H1 (cell line): Measurements from ENCODE around the gene NEUROD1. TPM values are rescaled to one million over a fixed set of nuclear protein-coding genes. Genes with fewer than 3 reads are reported as not detected.

Source experiments
- CTCF ChIA-PET: fragments of 300-600 bp; sonication (Branson Sonifier 250); formaldehyde crosslinking; loops from one replicate; lab custom pipeline; 2021; ENCODE audit not compliant: partially characterized antibody; lab: Charles Lee
- POLR2A ChIA-PET: fragments of 300-600 bp; sonication (Branson Sonifier 250); formaldehyde crosslinking; loops from one replicate; lab custom pipeline; 2021; ENCODE audit warnings: inconsistent platforms; ENCODE audit not compliant: partially characterized antibody; lab: Charles Lee
- DNase-seq, 2 experiments: peaks; one replicate each; pipeline versions ENCODE4 v3.0.0 to v3.0.0-alpha.2; 2010 to 2022; ENCODE audit warnings: low spot score in 2 of 2, low read depth in 1 of 2, mixed read lengths in 1 of 2
- FAIRE-seq: peaks from 2 replicates; lab custom pipeline; 2011; peaks lifted over from hg19 to GRCh38; lab: Jason Lieb, UNC
- H2AFZ ChIP-seq: 2 replicates; pipeline ENCODE4 v1.8.1; 2012; ENCODE audit warnings: low read length, inconsistent platforms
- H2AK5ac ChIP-seq: 2 replicates; pipeline ENCODE4 v1.6.1; 2013; ENCODE audit warnings: low read depth, low read length
- H2BK120ac ChIP-seq: replicated peaks from 2 replicates; pipeline ENCODE3; 2013; ENCODE audit warnings: low read depth, low read length, inconsistent platforms
- H2BK12ac ChIP-seq: 2 replicates; pipeline ENCODE4 v1.6.1; 2013; ENCODE audit warnings: low read depth, low read length
- H2BK15ac ChIP-seq: 2 replicates; pipeline ENCODE4 v1.6.1; 2013; ENCODE audit warnings: low read length
- H2BK20ac ChIP-seq: 2 replicates; pipeline ENCODE4 v1.6.1; 2013; ENCODE audit warnings: low read length
- H2BK5ac ChIP-seq: 2 replicates; pipeline ENCODE4 v1.6.1; 2013; ENCODE audit warnings: low read depth, low read length
- H3K14ac ChIP-seq: 2 replicates; pipeline ENCODE4 v1.6.1; 2013; ENCODE audit warnings: inconsistent platforms; ENCODE audit not compliant: insufficient read length
- H3K18ac ChIP-seq: 2 replicates; pipeline ENCODE4 v1.6.1; 2013; ENCODE audit warnings: low read length; ENCODE audit errors: extremely low read depth
- H3K23ac ChIP-seq: 2 replicates; pipeline ENCODE4 v1.6.1; 2013; ENCODE audit warnings: inconsistent platforms; ENCODE audit not compliant: insufficient read length
- H3K23me2 ChIP-seq: 2 replicates; pipeline ENCODE4 v1.6.1; 2013; ENCODE audit warnings: low read depth, low read length
- H3K27ac ChIP-seq: 2 replicates; pipeline ENCODE4 v1.6.1; 2011; ENCODE audit warnings: low read depth, low read length, inconsistent platforms
- H3K27me3 ChIP-seq, 4 experiments: replicated peaks in 1 of 4; 1 replicate in 1 of 4; 2 replicates in 3 of 4; pipeline versions ENCODE4 v1.6.1 to v1.8.1; 2011 to 2013; ENCODE audit warnings: low read length in 3 of 4, mild to moderate bottlenecking in 3 of 4, inconsistent platforms in 2 of 4, mixed read lengths in 2 of 4, moderate library complexity in 1 of 4; ENCODE audit not compliant: control insufficient read depth in 3 of 4, insufficient read depth in 3 of 4; ENCODE audit errors: extremely low read depth in 1 of 4
- H3K36me3 ChIP-seq, 4 experiments: 2 replicates each; pipeline versions ENCODE4 v1.6.1 to v1.8.1; 2011 to 2013; ENCODE audit warnings: mild to moderate bottlenecking in 4 of 4, low read length in 3 of 4, moderate library complexity in 2 of 4, control low read depth in 1 of 4, inconsistent platforms in 1 of 4; ENCODE audit not compliant: insufficient read depth in 4 of 4, control insufficient read depth in 2 of 4
- H3K4ac ChIP-seq: replicated peaks from 2 replicates; pipeline ENCODE3; 2013; ENCODE audit warnings: low read length, low read depth, mixed read lengths, inconsistent platforms; ENCODE audit not compliant: insufficient read length
- H3K4me1 ChIP-seq, 4 experiments: replicated peaks in 1 of 4; 1 replicate in 1 of 4; 2 replicates in 3 of 4; pipeline versions ENCODE4 v1.6.1 to v1.8.1; 2011 to 2013; ENCODE audit warnings: low read length in 3 of 4, inconsistent platforms in 2 of 4, mixed read lengths in 1 of 4; ENCODE audit not compliant: insufficient read depth in 4 of 4, control insufficient read depth in 3 of 4
- H3K4me2 ChIP-seq, 2 experiments: 2 replicates each; pipeline versions ENCODE4 v1.6.1 to v1.8.1; 2011 to 2013; ENCODE audit warnings: low read depth in 2 of 2, low read length in 2 of 2, control low read depth in 1 of 2, inconsistent platforms in 1 of 2, mild to moderate bottlenecking in 1 of 2; ENCODE audit not compliant: insufficient read depth in 1 of 2
- H3K4me3 ChIP-seq, 4 experiments: fragments of 200-600, 300-600 bp in 1 of 4; sonication (generic), shearing (Covaris generic), sonication (Bioruptor Twin) in 1 of 4; 2 replicates each; pipeline versions ENCODE4 v1.5.1 to v1.8.1; 2011 to 2016; ENCODE audit warnings: low read length in 4 of 4, low read depth in 3 of 4, control low read depth in 2 of 4, inconsistent platforms in 2 of 4, mild to moderate bottlenecking in 2 of 4, mixed read lengths in 1 of 4, moderate library complexity in 1 of 4; ENCODE audit not compliant: insufficient read depth in 2 of 4; ENCODE audit errors: extremely low read depth in 1 of 4
- H3K56ac ChIP-seq: replicated peaks from 2 replicates; pipeline ENCODE3; 2013; ENCODE audit warnings: low read depth, mild to moderate bottlenecking, mixed read lengths, low read length, inconsistent platforms; ENCODE audit not compliant: insufficient read length
- H3K79me1 ChIP-seq: 2 replicates; pipeline ENCODE4 v1.6.1; 2013; ENCODE audit warnings: low read depth, low read length, control low read depth
- H3K79me2 ChIP-seq, 2 experiments: 2 replicates each; pipeline versions ENCODE4 v1.6.1 to v1.8.1; 2012 to 2013; ENCODE audit warnings: low read length in 2 of 2, mild to moderate bottlenecking in 2 of 2, inconsistent platforms in 1 of 2; ENCODE audit not compliant: insufficient read depth in 2 of 2, control insufficient read depth in 1 of 2
- H3K9ac ChIP-seq, 4 experiments: replicated peaks in 1 of 4; 1 replicate in 1 of 4; 2 replicates in 3 of 4; pipeline versions ENCODE4 v1.6.1 to v1.8.1; 2011 to 2013; ENCODE audit warnings: low read depth in 3 of 4, low read length in 3 of 4, control low read depth in 2 of 4, mild to moderate bottlenecking in 2 of 4, moderate library complexity in 2 of 4, inconsistent platforms in 1 of 4; ENCODE audit errors: extremely low read depth in 1 of 4
- H3K9me3 ChIP-seq, 2 experiments: 2 replicates each; pipeline versions ENCODE4 v1.6.1 to v1.8.1; 2012 to 2013; ENCODE audit warnings: mild to moderate bottlenecking in 2 of 2, moderate library complexity in 2 of 2, control low read depth in 1 of 2, inconsistent platforms in 1 of 2, low read depth in 1 of 2, low read length in 1 of 2, mixed read lengths in 1 of 2; ENCODE audit not compliant: insufficient read depth in 2 of 2
- H4K20me1 ChIP-seq, 2 experiments: replicated peaks in 1 of 2; 2 replicates each; pipeline versions ENCODE3 to v1.8.1; 2011 to 2013; ENCODE audit warnings: inconsistent platforms in 2 of 2, low read length in 2 of 2, mild to moderate bottlenecking in 1 of 2; ENCODE audit not compliant: insufficient read depth in 2 of 2, control insufficient read depth in 1 of 2
- H4K5ac ChIP-seq: 2 replicates; pipeline ENCODE4 v1.6.1; 2013; ENCODE audit warnings: low read length, low read depth, mixed read lengths, inconsistent platforms; ENCODE audit not compliant: insufficient read length
- H4K8ac ChIP-seq: 2 replicates; pipeline ENCODE4 v1.8.0; 2013; ENCODE audit warnings: mild to moderate bottlenecking, moderate library complexity, low read length, inconsistent platforms; ENCODE audit not compliant: insufficient read depth; ENCODE audit errors: extremely low read depth
- H4K91ac ChIP-seq: replicated peaks from 2 replicates; pipeline ENCODE3; 2013; ENCODE audit warnings: low read length, mixed read lengths, inconsistent platforms; ENCODE audit not compliant: insufficient read length
- RBBP5 ChIP-seq: IDR thresholded peaks from 2 replicates; pipeline ENCODE4 v1.7.1; 2012; ENCODE audit warnings: low read depth, mild to moderate bottlenecking, inconsistent platforms, low read length, moderate library complexity, borderline replicate concordance
- WGBS, 2 experiments: shearing (Covaris generic) in 1 of 2; methylation state at CpG; one replicate each; pipeline versions ENCODE4 v1.1.6 to v1.1.7; 2013 to 2015; ENCODE audit warnings: low lambda C conversion rate in 2 of 2, mixed read lengths in 2 of 2, inconsistent platforms in 1 of 2, low coverage in 1 of 2, missing lambda C conversion rate in 1 of 2; ENCODE audit not compliant: insufficient replicate concordance in 2 of 2, insufficient coverage in 1 of 2, insufficient read length in 1 of 2; ENCODE audit errors: extremely low coverage in 1 of 2, missing lambda C conversion rate in 1 of 2; 5-methylcytosine and 5-hydroxymethylcytosine counted together
- polyA plus RNA-seq, 7 experiments: library from polyadenylated mRNA; depleted of rRNA in 3 of 7; stranded (reverse) in 5 of 7; unstranded in 2 of 7; fragments of >200 nt in 5 of 7; fragments of 200-250 nt in 2 of 7; gene quantifications; 1 replicate in 5 of 7; 2 replicates in 1 of 7; 4 replicates in 1 of 7; pipeline versions ENCODE4 v1.2.1 to v1.2.3, GENCODE V29; 2011 to 2013; ENCODE audit warnings: missing spikeins in 2 of 7, mixed read lengths in 2 of 7
- total RNA-seq: library from RNA; stranded (reverse); fragmentation: NEBNext Ultra II Directional; extraction: Animal tissue kit (Norgen Biotek cat#: 25700); gene quantifications from 2 replicates; pipeline ENCODE4 v1.2.1, GENCODE V29; 2021

NEUROD1 gene
- total and polyA plus RNA-seq, 2 of the 8 experiments (the other 6 are each of a cell fraction or from before 2014, with no cell fraction given), result 0.08 TPM; not detected in 1

DNA sequence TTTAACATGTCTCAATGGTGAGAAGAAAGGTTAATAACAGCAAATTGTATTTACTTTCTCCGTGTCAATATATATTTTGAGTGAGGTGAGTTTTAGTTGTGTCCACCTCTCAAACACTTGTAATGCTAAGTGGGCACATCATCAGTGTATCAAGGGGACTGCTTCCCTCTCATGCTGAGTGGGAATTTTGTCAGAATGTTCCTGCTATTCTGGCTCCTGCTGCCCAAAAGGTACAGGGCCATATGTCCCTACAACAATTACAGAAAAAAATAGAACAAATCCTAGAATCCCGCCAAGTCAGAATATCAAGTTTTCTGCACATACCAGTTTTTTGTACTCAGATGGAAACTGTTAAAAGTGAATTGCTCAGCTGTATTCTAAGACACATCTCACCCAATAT is 18.0 kb downstream of the NEUROD1 start:
- 92% methylated on average over 2 of the region's 2 CpGs; no CpG with 5 or more reads in 1 of the 2 experiments for WGBS, 2 experiments
- Histone ChIP-seq H2BK12ac (no peak overlapping the region), H4K8ac (no peak overlapping the region), H3K79me2 (no peaks in the 10 kb centered on the region), H4K20me1 (peaks cover 0 to 2% of the 10 kb centered on the region in 2 experiments), H3K14ac (no peak overlapping the region), H2BK120ac (no peak overlapping the region), H3K4me2 (no peak overlapping the region), H3K23me2 (no peaks in the 10 kb centered on the region), H2BK15ac (no peak overlapping the region), H3K9me3 (peaks cover 7 to 9% of the 10 kb centered on the region in 2 experiments; a peak in 3 of 4 replicates), H4K91ac (no peak overlapping the region), H3K4ac (no peak overlapping the region), H3K4me1 (peaks cover 6 to 14% (median 10%) of the 10 kb centered on the region in 4 experiments; a peak in 6 of 7 replicates), H3K27me3 (peaks cover 18 to 33% (median 29%) of the 10 kb centered on the region in 4 experiments), H3K4me3 (no peak overlapping the region), H2BK5ac (no peak overlapping the region), H2BK20ac (no peak overlapping the region), H4K5ac (no peak overlapping the region), H3K79me1 (no peaks in the 10 kb centered on the region), H3K9ac (no peak overlapping the region), H3K56ac (no peak overlapping the region), H3K27ac (no peak overlapping the region), H3K23ac (no peak overlapping the region), H3K36me3 (no peaks in the 10 kb centered on the region; a peak in 1 of 8 replicates), H2AK5ac (no peak overlapping the region), H2AFZ (no peak overlapping the region), H3K18ac (no peak overlapping the region)
- no peak for FAIRE-seq
- no peak for TF ChIP-seq RBBP5
- ChIA-PET CTCF (interaction anchor here (1.4 kb wide), 1 partner anchor 53 kb away, joined by 3 read pairs; no protein-coding TSS in a partner anchor), POLR2A (no interaction called here)
- DNase-seq, result no peak
